ENCODE results near the gene ATP6V0E1.
"Not testable (repeated sequence)": the region's sequence is repeated elsewhere in the genome, so short reads cannot be mapped to it uniquely, and the experiment has no call there.

ATP6V0E1 gene

GRCh38 chr5:173004013-173004412 lies 20.4 kb downstream of the ATP6V0E1 start:
- DNase-seq (ENCODE audit: low read depth in 3 of 3), result no peak

GRCh38 chr5:173004447-173004846 lies 20.9 kb downstream of the ATP6V0E1 start:
- no peak for DNase-seq (ENCODE audit: low read depth in 3 of 3)

- peak in 1 of 3 donors; percentile 23 for DNase-seq (ENCODE audit: low read depth in 3 of 3)
Measured at GRCh38 chr5:173010021-173010420, 26.4 kb downstream of the ATP6V0E1 start.

- DNase-seq (ENCODE audit: low read depth in 3 of 3), result no peak
Measured at GRCh38 chr5:173010547-173011464, 27.2 kb downstream of the ATP6V0E1 start.

- DNase-seq (ENCODE audit: low read depth in 3 of 3), result no peak
Measured at GRCh38 chr5:173011566-173011965, 28.0 kb downstream of the ATP6V0E1 start.

GRCh38 chr5:173012882-173013281 lies 29.3 kb downstream of the ATP6V0E1 start:
- DNase-seq (ENCODE audit: low read depth in 3 of 3), result no peak

- no peak for DNase-seq (ENCODE audit: low read depth in 3 of 3)
Measured at GRCh38 chr5:173014671-173015070, 31.1 kb downstream of the ATP6V0E1 start.

GRCh38 chr5:173015192-173015591 lies 31.6 kb downstream of the ATP6V0E1 start:
- no peak for DNase-seq (ENCODE audit: low read depth in 3 of 3)

- no peak for DNase-seq (ENCODE audit: low read depth in 3 of 3)
Measured at GRCh38 chr5:173015598-173016455, 32.3 kb downstream of the ATP6V0E1 start.

- no peak for DNase-seq (ENCODE audit: low read depth in 3 of 3)
Measured at GRCh38 chr5:173016598-173017046, 33.1 kb downstream of the ATP6V0E1 start.

- DNase-seq (ENCODE audit: low read depth in 3 of 3), result not testable (repeated sequence)
Measured at GRCh38 chr5:173017087-173017486, 33.5 kb downstream of the ATP6V0E1 start.

- DNase-seq (ENCODE audit: low read depth in 3 of 3), result no peak
Measured at GRCh38 chr5:173018358-173018757, 34.8 kb downstream of the ATP6V0E1 start.

- DNase-seq (ENCODE audit: low read depth in 3 of 3), result no peak
Measured at GRCh38 chr5:173020154-173020581, 36.6 kb downstream of the ATP6V0E1 start.

GRCh38 chr5:173020643-173021042 lies 37.1 kb downstream of the ATP6V0E1 start:
- DNase-seq (ENCODE audit: low read depth in 3 of 3), result no peak

- DNase-seq (ENCODE audit: low read depth in 3 of 3), result no peak
Measured at GRCh38 chr5:173025651-173026050, 42.1 kb downstream of the ATP6V0E1 start.

GRCh38 chr5:173027905-173028304 lies 44.3 kb downstream of the ATP6V0E1 start:
- no peak for DNase-seq (ENCODE audit: low read depth in 3 of 3)

GRCh38 chr5:173028811-173029327 lies 45.3 kb downstream of the ATP6V0E1 start:
- no peak for DNase-seq (ENCODE audit: low read depth in 3 of 3)

- no peak for DNase-seq (ENCODE audit: low read depth in 3 of 3)
Measured at GRCh38 chr5:173029499-173029921, 45.9 kb downstream of the ATP6V0E1 start.

- DNase-seq (ENCODE audit: low read depth in 3 of 3), result not testable (repeated sequence)
Measured at GRCh38 chr5:173032096-173032495, 48.5 kb downstream of the ATP6V0E1 start.

GRCh38 chr5:173032730-173033129 lies 49.2 kb downstream of the ATP6V0E1 start:
- DNase-seq (ENCODE audit: low read depth in 3 of 3), result no peak

- no peak for DNase-seq (ENCODE audit: low read depth in 3 of 3)
Measured at GRCh38 chr5:173033923-173034322, 50.4 kb downstream of the ATP6V0E1 start.
